ENCODE results near the gene ROCK1.
"Not testable (repeated sequence)": the region's sequence is repeated elsewhere in the genome, so short reads cannot be mapped to it uniquely, and the experiment has no call there.

The ROCK1 gene

DNA sequence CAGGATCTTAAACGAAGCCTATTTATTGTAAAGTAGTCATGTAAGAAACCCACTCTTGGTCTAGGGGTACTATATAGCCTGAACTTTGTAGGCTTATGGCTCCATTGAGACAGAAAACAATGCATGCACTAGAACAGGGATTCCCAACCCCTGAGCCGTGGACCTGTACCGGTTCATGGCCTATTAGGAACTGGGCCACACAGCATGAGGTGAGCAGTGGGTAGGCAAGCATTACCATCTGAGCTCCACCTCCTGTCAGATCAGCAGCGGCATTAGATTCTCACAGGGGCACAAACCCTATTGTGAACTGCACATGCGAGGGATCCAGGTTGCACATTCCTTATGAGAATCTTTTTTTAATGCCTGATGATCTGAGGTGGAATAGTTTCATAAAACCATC is 59.2 kb downstream of the ROCK1 start:
- DNase-seq (ENCODE audit: low read depth in 2 of 2): no peak

DNA sequence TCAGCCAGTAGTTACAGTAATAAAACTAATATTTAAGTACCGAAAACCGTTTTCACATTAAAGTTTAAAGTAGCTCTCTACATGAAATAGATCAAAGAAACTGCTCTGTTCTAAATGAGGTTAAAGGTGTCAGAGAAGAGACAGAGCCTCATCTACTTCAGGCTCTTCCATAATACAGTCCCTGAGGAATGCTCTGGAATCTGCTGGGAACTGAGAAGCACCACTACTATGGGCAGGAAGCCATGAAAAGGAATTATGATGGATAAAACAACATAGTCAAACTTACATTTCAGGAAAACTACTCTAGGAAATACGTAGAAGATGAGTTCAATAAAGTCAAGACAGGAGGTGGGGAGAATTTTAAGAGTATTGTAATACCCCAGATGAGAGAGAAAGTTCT is 60.0 kb downstream of the ROCK1 start:
- DNase-seq (ENCODE audit: low read depth in 2 of 2): no peak

DNA sequence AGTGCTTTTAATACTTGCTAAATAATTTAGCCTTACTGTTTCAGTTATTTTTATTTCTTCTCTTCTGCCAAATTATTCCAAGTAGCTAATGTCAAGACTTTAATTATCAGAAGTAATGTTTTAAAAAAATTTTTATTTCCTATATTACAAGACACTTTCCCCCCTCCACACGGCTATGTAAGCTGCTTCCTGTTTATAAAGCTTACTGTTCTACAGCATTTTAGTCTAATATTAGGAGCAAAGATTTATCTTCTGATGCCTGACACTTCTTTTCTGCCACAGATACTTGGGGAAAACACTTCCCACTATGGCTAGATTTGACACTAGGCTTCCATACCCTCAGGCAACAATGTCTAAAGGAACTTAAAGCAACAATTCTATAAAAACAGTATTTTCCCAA is 62.3 kb downstream of the ROCK1 start:
- no peak for DNase-seq (ENCODE audit: low read depth in 2 of 2)

DNA sequence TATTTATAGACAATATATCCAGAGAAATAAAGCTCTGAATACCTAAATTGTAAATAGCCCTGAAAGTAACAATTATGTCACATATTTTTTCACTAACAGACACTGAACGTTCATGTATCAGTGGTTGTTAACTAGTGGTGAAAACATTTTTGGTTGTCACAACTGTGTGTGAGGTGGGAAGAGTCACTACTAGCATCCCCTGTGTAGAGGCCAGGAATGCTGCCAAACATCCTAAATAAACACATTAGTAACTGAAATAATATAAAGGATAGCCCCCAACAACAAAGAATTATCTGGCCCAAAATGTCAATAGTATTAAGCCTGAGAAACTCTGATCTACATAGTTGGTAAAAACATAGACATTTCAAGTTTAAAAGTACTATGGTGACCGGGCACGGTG is 64.5 kb downstream of the ROCK1 start:
- no peak for DNase-seq (ENCODE audit: low read depth in 2 of 2)

DNA sequence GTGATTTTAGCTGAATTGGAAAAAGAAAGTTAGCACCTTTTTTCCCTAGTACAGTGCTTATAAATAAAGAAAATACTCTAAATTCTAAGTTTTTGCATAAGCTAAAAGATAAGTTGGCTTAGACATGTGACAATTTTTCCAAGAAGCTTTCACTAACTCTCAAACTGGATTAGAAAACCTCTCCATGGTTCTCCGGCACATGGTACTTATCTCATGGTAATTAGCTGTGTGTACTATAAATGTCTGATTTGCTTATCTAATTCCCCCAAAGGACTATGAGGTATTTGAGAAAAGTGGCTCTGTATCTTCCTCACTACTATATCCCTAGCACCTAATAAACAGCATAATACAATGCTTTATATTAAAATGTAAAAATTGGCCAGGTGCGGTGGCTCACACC is 71.1 kb downstream of the ROCK1 start:
- DNase-seq (ENCODE audit: low read depth in 2 of 2): no peak

DNA sequence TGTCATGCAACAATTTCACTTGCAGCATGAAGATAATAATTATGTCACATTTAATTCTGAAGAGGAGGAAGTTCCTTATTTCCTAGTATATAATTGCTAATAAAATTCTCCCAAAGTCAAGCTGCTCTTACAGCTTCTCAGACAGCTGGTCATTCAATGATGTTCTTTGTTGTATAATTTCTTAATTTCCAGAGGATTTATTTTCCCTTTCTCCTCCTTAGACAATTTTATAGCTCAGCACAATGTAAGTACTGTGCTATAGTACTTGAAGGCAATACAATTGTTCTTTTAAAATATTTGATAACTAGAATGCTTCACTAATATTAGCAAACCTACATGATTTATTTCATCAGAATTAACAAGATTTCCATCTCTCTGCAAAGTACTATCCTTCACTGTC is 73.4 kb downstream of the ROCK1 start:
- DNase-seq (ENCODE audit: low read depth in 2 of 2): no peak

DNA sequence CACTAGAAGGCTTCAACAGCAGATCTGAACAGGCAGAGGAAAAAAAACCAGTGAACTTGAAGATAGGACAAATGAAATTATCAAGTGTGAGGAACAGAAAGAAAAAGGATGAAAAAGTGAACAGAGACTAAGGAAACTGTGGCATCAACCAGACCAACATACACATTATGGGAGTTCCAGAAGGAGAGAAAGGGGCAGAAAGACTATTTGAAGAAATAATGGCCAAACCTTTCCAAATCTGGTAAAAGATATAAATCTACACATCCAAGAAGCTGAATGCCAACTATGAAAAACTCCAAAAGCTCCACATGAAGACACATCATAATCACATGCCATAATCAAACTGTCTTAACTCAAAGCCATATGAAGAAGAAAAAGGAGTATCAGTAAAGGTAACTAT is 79.8 kb downstream of the ROCK1 start:
- no peak for DNase-seq (ENCODE audit: low read depth in 2 of 2)

DNA sequence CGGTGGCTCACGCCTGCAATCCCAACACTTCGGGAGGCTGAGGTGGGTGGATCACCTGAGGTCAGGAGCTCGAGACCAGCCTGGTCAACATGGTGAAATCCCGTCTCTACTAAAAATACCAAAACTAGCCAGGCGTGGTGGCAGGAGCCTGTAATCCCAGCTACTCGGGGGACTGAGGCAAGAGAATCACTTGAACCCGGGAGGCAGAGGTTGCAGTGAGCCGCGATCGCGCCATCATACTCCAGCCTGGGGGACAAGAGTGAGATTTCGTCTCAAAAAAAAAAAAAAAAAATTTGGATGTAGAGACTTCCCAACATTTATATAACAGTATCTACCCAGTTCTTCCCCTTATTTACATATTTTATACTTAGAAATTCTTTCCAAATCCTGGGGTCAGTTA is 93.4 kb downstream of the ROCK1 start:
- DNase-seq (ENCODE audit: low read depth in 2 of 2): not testable (repeated sequence)

DNA sequence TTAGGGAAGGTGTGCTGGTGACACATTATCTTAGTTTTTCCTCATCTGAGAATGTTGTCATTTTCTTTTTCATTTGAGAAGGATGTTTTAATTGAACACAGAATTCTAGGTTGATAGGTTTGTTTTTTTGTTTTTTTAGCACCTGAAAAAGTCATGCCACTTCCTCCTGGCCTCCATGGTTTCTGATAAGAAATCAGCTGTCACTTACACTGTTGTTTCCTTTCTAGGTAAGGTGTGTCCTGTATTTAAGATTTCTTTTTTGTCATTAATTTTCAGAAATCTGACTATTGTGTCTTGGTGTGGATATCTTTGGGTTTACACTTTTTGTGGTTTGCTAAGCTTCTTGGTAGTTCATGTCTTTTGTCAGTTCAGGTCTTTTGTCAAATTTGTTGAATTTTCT is 99.3 kb downstream of the ROCK1 start:
- DNase-seq (ENCODE audit: low read depth in 2 of 2): no peak

DNA sequence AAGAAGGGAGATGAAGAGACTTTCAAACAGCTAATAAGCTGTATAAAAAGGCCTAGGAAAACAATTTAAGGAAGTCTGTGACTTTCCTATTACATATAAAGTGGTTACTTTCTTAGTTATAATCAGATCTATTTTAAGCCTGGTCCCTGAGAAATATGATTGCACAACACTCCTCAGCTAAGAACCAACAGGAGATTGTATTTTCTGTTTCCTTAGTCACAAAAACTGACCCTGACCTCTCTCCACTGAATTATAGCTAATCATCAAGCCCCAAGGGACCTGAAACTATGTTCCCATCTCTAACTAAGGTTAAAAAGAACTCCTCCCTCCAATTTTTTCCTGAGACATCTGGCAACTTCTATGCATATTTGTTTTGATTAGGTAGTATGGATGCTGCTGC is 106.9 kb downstream of the ROCK1 start:
- no peak for DNase-seq (ENCODE audit: low read depth in 2 of 2)

DNA sequence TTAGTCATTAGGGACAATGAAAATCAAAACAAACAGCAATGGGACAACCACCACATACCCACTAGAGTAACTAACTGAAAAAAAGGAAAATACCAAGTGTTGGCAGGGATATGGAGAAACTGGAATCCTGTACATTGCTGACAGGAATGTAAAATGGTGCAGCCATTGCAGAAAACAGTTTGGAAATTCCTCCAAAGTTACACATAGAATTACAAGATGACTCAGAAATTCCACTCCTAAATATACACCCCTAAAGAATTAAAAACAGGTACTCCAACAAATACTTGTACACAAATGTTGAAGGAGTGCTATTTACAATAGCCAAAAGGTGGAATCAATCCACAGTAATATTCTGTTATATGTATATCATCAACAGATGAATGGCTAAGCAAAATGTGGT is 110.9 kb downstream of the ROCK1 start:
- DNase-seq (ENCODE audit: low read depth in 2 of 2): no peak

DNA sequence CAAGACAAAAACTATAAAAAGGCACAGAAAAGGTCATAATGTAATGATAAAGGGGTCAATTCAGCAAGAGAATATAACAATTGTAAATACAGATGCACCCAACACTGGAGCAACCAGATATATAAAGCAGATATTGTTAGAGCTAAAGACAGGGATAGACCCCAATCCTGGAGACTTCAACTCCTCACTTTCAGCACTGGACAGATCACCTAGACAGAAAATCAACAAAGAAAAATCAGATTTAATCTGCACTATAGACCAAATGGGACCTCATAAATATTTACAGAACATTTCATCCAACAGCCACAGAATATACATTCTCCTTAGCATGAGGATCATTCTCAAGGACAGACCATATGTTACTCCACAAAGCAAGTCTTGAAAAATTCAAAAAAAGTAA is 114.2 kb downstream of the ROCK1 start:
- no peak for DNase-seq (ENCODE audit: low read depth in 2 of 2)

DNA sequence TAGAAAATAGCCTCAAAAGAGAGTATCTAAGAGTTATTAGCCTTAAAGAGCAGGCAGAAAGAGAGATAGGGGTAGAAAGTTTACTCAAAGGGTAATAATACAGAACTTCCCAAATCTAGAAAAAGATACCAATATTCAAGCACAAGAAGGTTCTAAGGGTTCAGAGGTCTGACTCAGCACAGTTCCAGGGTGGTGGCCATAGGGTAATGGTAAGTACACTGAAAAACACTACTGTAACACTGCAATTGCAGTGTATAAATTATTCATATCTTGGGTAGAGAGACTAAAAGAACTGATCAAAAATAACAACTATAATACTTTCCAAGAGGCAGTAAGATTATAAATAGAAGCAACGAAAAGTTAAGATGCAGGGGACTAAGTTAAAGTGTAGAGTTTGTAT is 115.2 kb downstream of the ROCK1 start:
- no peak for DNase-seq (ENCODE audit: low read depth in 2 of 2)

DNA sequence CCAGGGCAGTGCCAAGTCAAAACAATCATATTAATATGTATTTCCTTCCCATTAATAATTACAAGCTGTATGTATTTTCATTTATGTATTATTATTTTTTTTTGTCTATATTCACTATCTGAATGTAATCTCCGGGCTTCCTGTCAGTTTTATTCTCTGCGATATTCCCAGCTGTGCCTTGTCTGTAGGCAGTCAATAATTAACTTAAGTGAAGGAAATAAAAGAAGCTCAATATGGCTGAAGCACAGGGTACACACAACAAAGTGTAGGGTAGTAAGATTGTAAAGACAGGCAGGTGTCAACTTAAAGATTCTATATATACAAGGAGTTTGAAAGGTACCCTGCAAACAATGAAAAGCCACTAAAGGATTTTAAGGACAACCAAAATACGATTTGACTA is 122.9 kb downstream of the ROCK1 start:
- no peak for DNase-seq (ENCODE audit: low read depth in 2 of 2)

DNA sequence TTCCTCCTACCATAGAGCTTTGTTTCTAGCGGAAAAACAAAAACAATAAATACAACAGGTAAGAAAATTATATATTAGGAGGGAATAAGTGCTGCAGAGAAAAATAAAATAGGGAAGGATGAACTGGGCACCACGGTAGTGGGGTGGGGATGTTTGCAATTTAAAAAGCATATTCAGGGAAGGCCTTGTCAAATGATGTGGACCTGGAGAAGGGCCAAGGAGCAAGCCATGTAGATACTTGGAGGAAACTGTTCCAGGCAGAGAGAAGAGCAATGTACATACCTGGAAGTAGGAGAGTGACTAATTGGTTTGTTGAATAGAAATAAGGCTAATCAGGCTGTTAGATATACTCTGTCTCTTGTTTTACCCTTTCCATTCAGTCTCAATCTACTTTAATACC is 136.5 kb downstream of the ROCK1 start:
- no peak for DNase-seq (ENCODE audit: low read depth in 2 of 2)

DNA sequence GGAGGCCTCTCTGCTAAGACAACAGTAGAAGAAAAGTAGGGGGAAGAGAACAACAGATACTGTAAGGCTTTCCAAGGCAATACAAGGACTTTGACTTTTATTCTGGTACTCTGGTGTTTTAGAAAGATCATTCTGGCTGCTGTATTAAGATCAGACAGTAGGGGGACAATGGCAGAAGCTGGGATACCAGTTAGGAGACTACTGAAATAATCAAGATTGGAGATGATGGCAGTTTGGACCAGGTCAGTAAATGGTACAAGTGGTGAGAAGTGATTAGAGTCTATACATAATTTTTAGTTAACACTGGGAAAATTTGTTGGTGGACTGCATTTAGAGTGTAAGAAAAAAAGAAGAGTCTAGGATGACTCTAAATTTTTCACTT is 139.7 kb downstream of the ROCK1 start:
- no peak for DNase-seq (ENCODE audit: low read depth in 2 of 2)

DNA sequence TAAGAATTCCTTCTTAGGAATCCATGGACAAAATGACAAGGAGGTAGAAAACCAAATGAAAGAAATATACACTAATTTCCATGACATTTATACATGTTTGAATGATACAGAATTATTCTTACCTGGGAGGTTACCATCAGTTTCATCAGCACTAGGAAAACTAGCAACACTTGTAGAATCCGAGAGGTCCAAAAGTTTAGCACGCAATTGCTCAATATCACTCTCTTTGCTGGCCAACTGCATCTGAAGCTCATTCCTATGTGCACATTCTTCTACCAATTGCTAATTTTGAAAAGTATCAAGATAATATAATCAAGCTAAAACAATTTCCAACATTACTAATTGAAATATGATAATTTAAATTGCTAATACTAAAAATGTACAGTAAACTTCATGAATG is 144.8 kb downstream of the ROCK1 start:
- no peak for DNase-seq (ENCODE audit: low read depth in 2 of 2)

DNA sequence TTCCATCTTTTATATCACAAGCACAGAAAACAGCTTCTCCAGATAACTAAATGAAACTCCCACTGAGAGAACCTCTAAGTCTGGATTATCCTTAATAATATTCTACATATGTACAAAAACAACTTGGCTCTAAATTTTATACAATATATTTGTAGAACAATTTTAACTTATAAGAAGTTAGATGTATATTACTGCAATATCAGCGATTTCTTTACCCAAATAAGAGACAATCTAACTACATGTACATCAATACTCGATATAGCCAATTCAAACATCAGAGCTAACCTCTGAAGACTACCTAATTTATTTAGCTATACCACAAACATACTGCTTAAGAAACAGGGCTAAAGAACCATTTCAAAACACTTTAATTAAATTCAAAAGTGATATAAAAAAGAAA is 148.6 kb downstream of the ROCK1 start:
- no peak for DNase-seq (ENCODE audit: low read depth in 2 of 2)

DNA sequence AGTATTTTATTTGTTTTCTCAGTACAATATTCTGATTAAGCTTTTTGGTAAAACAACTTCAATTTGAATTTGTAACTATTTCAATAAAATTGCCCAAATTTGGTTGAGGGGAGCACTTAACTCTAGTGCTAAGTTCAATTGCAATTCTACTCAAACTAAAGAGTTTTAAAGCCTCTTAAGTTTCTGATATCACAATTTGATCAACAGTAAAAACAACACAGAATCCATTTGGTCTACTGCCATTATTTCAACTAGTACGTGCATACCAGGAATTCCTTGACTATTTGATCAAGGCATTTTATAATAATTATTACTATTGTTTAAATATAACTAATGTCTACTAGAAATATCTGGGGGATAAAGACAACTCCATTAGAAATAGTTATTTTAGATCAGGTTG is 150.9 kb downstream of the ROCK1 start:
- DNase-seq (ENCODE audit: low read depth in 2 of 2): no peak

DNA sequence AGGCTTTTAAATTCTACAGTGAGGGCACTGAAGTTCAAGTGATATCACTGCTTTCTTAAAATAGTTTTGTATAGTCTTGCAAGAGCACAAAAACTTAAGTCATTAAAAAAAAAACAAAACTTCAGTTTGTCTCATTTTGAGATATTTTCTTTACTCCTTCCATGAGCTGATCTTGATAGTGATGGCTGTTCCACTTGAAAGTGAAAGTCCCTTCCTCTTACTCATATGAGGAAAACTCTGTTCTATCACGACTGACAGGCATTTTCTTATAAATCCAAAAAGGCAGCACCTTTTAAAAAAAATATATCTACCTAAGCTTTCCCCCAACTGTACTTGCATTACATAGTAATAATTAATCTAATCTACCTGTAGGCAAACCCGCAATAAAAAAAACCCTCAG is 160.8 kb downstream of the ROCK1 start:
- DNase-seq (ENCODE audit: low read depth in 2 of 2): not testable (repeated sequence)
